ENCODE measurements around the gene FARS2. TPM values are rescaled to one million over a fixed set of nuclear protein-coding genes. Genes with fewer than 3 reads are reported as not detected.

The FARS2 gene
- total and polyA plus RNA-seq, 2 donors (not counting 1 experiment from before 2014, with no cell fraction given), result 33.0 to 35.5 TPM

GRCh38 chr6:5390177-5390576, 128.9 kb downstream of the FARS2 start:
- POLR2A ChIA-PET, result no interaction called here
- H3K9ac ChIP-seq (ENCODE audit: low read length), result no peak overlapping the region
- no peaks in the 10 kb centered on the region for H3K27me3 ChIP-seq (replicated peaks in 1 of 4; ENCODE audit: control extremely low read depth in 1 of 4, control insufficient read depth in 3 of 4, insufficient read depth in 4 of 4, low read length in 3 of 4)
- no peaks in the 10 kb centered on the region for H3K9me3 ChIP-seq (ENCODE audit: control extremely low read depth in 1 of 3, control insufficient read depth in 2 of 3, insufficient read depth in 1 of 3, low read length in 2 of 3)
- H3K27ac ChIP-seq (ENCODE audit: low read length in 2 of 2), result no peak overlapping the region
- H3K79me2 ChIP-seq (ENCODE audit: control insufficient read depth, insufficient read depth, low read length), result peaks cover 5% of the 10 kb centered on the region
- Mint-ChIP-seq H3K27ac (no peak overlapping the region), H3K27me3 (no peaks in the 10 kb centered on the region), H3K9me3 (ENCODE audit: insufficient read depth) (no peaks in the 10 kb centered on the region), H3K4me3 (no peak overlapping the region), H3K4me1 (no peaks in the 10 kb centered on the region)
- no peaks in the 10 kb centered on the region for H3K4me1 ChIP-seq (ENCODE audit: control insufficient read depth in 2 of 2, insufficient read depth in 2 of 2, low read length in 2 of 2)
- peaks cover 9% of the 10 kb centered on the region for H4K20me1 ChIP-seq (ENCODE audit: control insufficient read depth, insufficient read depth, low read length, poor library complexity, severe bottlenecking)
- no peak overlapping the region for H3K4me2 ChIP-seq (replicated peaks; ENCODE audit: low read depth, low read length, poor library complexity, severe bottlenecking)
- no CpG with 5 or more reads among the region's 3 CpGs for WGBS (ENCODE audit: insufficient coverage)
- CTCF ChIA-PET, result interaction anchor here (2.8 kb wide), 1 partner anchor 246 kb away, joined by 12 read pairs; no protein-coding TSS in a partner anchor
- TF ChIP-seq EZH2 (IDR thresholded peaks at IDR 0.05; ENCODE audit: borderline replicate concordance, insufficient read depth, low read depth, low read length, poor library complexity, severe bottlenecking), result no peak
- TF ChIP-seq CTCF (IDR thresholded peaks at IDR 0.05), result no peak
- intact Hi-C loops (cut with micrococcal nuclease), result no loop called here
- H3K4me3 ChIP-seq (ENCODE audit: control extremely low read depth in 1 of 5, extremely low read depth in 1 of 5, insufficient read depth in 1 of 5, low read depth in 2 of 5, low read length in 4 of 5), result no peak overlapping the region
- H3K36me3 ChIP-seq (replicated peaks in 1 of 2; ENCODE audit: control extremely low read depth in 1 of 2, control insufficient read depth in 1 of 2, extremely low read depth in 1 of 2, insufficient read depth in 2 of 2, low read length in 1 of 2), result no peaks in the 10 kb centered on the region
- ATAC-seq (ENCODE audit: low read depth) (no peak), DNase-seq (no peak)
- no peak overlapping the region for H2AFZ ChIP-seq (ENCODE audit: insufficient read depth, low read depth, low read length, poor library complexity, severe bottlenecking)

DNA sequence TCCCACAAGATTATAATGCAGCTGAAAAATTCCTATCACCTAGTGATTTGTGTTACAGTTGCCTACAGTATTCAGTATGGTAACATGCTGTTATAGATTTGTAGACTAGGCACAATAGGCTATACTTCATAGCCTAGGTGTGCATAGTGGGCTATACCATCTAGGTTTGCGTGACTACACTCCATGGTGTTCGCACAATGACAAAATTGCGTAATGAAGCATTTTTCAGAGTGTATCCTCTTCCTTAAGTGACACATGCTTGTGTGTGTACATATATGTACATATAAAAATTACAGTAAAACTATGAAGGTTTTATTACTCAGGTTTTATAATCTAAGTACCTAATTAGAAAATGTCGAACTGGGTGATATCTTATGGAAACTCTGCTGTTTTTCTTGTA, 133.0 kb downstream of the FARS2 start:
- H3K27me3 ChIP-seq (replicated peaks in 1 of 4; ENCODE audit: control extremely low read depth in 1 of 4, control insufficient read depth in 3 of 4, insufficient read depth in 4 of 4, low read length in 3 of 4), result no peaks in the 10 kb centered on the region
- H3K27ac ChIP-seq (ENCODE audit: low read length in 2 of 2), result no peak overlapping the region
- intact Hi-C loops (cut with micrococcal nuclease), result no loop called here
- H3K9me3 Mint-ChIP-seq (ENCODE audit: insufficient read depth), result no peaks in the 10 kb centered on the region
- no peak overlapping the region for H3K27ac Mint-ChIP-seq
- H4K20me1 ChIP-seq (ENCODE audit: control insufficient read depth, insufficient read depth, low read length, poor library complexity, severe bottlenecking), result no peaks in the 10 kb centered on the region
- peaks cover 4% of the 10 kb centered on the region for H3K4me1 Mint-ChIP-seq
- no peak overlapping the region for H3K9ac ChIP-seq (ENCODE audit: low read length)
- no peaks in the 10 kb centered on the region for H3K27me3 Mint-ChIP-seq
- TF ChIP-seq EZH2 (IDR thresholded peaks at IDR 0.05; ENCODE audit: borderline replicate concordance, insufficient read depth, low read depth, low read length, poor library complexity, severe bottlenecking), result no peak
- TF ChIP-seq CTCF (IDR thresholded peaks at IDR 0.05), result no peak
- H3K4me2 ChIP-seq (replicated peaks; ENCODE audit: low read depth, low read length, poor library complexity, severe bottlenecking), result no peak overlapping the region
- no CpG with 5 or more reads among the region's 4 CpGs for WGBS (ENCODE audit: insufficient coverage)
- ChIA-PET POLR2A (no interaction called here), CTCF (interaction anchor here (1.2 to 3.8 kb wide), 2 partner anchors 10 to 251 kb away, joined by 3 to 15 read pairs; no protein-coding TSS in a partner anchor)
- ATAC-seq (ENCODE audit: low read depth), result no peak
- H2AFZ ChIP-seq (ENCODE audit: insufficient read depth, low read depth, low read length, poor library complexity, severe bottlenecking), result no peak overlapping the region
- H3K79me2 ChIP-seq (ENCODE audit: control insufficient read depth, insufficient read depth, low read length), result peaks cover 4% of the 10 kb centered on the region
- no peaks in the 10 kb centered on the region for H3K9me3 ChIP-seq (ENCODE audit: control extremely low read depth in 1 of 3, control insufficient read depth in 2 of 3, insufficient read depth in 1 of 3, low read length in 2 of 3)
- no peaks in the 10 kb centered on the region for H3K4me1 ChIP-seq (ENCODE audit: control insufficient read depth in 2 of 2, insufficient read depth in 2 of 2, low read length in 2 of 2)
- H3K4me3 ChIP-seq (ENCODE audit: control extremely low read depth in 1 of 5, extremely low read depth in 1 of 5, insufficient read depth in 1 of 5, low read depth in 2 of 5, low read length in 4 of 5), result no peak overlapping the region
- no peaks in the 10 kb centered on the region for H3K36me3 ChIP-seq (replicated peaks in 1 of 2; ENCODE audit: control extremely low read depth in 1 of 2, control insufficient read depth in 1 of 2, extremely low read depth in 1 of 2, insufficient read depth in 2 of 2, low read length in 1 of 2)
- no peak for DNase-seq
- H3K4me3 Mint-ChIP-seq, result no peak overlapping the region
